T-helper 9 cell (primary cell): ENCODE measurements around the gene NBPF8.
"Not testable (repeated sequence)": the region's sequence is repeated elsewhere in the genome, so short reads cannot be mapped to it uniquely, and the experiment has no call there.

Experiments used
- DNase-seq: peaks from one replicate; pipeline ENCODE4 v3.0.0-alpha.2; 2020
- total RNA-seq, 2 donors: gene quantifications; one replicate each; lab custom pipeline; 2026; lab: John Stamatoyannopoulos, UW

NBPF8 gene
- 41.0 to 88.8 reads per million in 2 donors for total RNA-seq

GRCh38 chr1:120414911-120415480 lies at the start of gene NBPF8:
TSS of gene NBPF8 (plus strand) at chr1:120415035. CDS start at chr1:120436523, 21,488 bp downstream.
- DNase-seq, result peak; percentile 49

- DNase-seq, result not testable (repeated sequence)
Observed at GRCh38 chr1:120367709-120368108, 47.1 kb upstream of the NBPF8 start.

GRCh38 chr1:120386651-120387050 lies 28.2 kb upstream of the NBPF8 start:
- DNase-seq, result not testable (repeated sequence)

- not testable (repeated sequence) for DNase-seq
Observed at GRCh38 chr1:120388597-120389126, 26.2 kb upstream of the NBPF8 start.

- not testable (repeated sequence) for DNase-seq
Observed at GRCh38 chr1:120391365-120391764, 23.5 kb upstream of the NBPF8 start.

- not testable (repeated sequence) for DNase-seq
Observed at GRCh38 chr1:120393316-120394232, 21.3 kb upstream of the NBPF8 start.

GRCh38 chr1:120405348-120405747 lies 9.5 kb upstream of the NBPF8 start:
- not testable (repeated sequence) for DNase-seq

- DNase-seq, result not testable (repeated sequence)
Observed at GRCh38 chr1:120414451-120414850, 384 bp upstream of the NBPF8 start.

GRCh38 chr1:120415492-120415961 lies 692 bp downstream of the NBPF8 start:
- peak; percentile 6 for DNase-seq

GRCh38 chr1:120425063-120425462 lies 10.2 kb downstream of the NBPF8 start:
- not testable (repeated sequence) for DNase-seq

- not testable (repeated sequence) for DNase-seq
Observed at GRCh38 chr1:120431626-120432025, 16.8 kb downstream of the NBPF8 start.

GRCh38 chr1:120433831-120434230 lies 19.0 kb downstream of the NBPF8 start:
- DNase-seq, result not testable (repeated sequence)

- DNase-seq, result not testable (repeated sequence)
Observed at GRCh38 chr1:120449124-120449523, 34.3 kb downstream of the NBPF8 start.
